ENCODE measurements around the gene FOXK1.
A peak's percentile ranks its signal among the peaks of the same experiment; 100 is the strongest.

The FOXK1 gene

DNA sequence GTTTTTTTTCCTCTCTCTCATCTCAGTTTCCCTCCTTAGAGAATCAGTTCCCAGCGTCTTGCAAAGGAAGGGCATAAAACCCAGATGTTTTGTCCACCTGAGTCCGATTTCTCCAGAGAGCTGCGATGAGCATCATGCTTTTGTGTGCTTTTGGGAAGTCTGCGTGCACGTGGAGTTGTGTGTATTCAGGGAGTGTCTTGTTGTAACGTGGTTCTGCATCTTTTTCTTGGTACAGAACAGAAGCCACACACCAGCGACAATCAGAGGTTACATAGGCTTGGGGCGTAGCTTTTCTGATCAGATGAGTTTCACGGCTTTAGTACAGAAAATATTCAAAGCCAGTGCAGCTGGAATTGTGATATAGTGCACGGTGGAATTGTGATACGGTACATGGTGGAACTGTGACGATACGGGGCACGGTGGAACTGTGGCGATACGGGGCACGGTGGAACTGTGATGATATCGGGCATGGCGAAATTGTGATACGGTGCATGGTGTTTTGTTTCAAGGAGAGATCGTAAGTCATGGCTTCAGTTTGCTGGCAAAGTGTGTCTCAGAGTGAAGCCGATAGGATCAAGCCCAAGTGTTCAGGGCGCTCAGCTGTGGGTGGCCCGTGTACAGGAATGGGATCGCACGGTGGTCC is 32.8 kb downstream of the FOXK1 start:
- H3K4me3 ChIP-seq (ENCODE audit: low read length) = no peak overlapping the region
- TF ChIP-seq ZNF274 (IDR thresholded peaks at IDR 0.05; ENCODE audit: low read depth, low read length) = no peak

DNA sequence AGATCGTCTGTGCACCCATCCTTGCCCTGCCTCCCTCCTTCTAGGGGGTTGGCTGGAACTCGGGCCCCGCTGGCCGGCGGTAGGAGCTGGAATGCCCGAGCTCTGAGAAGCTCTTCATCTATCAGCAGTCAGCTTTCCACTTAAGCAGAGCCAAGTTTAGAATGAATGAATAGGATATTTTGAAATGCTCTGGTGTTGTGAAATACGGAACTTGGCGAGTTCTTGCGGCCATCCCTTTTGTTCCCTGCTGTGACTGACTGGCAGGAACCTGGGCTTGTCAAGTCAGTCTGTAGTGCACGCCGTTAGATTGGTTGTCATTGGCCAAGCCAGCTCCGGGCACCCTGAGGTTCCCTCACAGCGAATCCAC is 33.3 kb downstream of the FOXK1 start:
- no peak for TF ChIP-seq ZNF274 (IDR thresholded peaks at IDR 0.05; ENCODE audit: low read depth, low read length)
- no peak overlapping the region for H3K4me3 ChIP-seq (ENCODE audit: low read length)

DNA sequence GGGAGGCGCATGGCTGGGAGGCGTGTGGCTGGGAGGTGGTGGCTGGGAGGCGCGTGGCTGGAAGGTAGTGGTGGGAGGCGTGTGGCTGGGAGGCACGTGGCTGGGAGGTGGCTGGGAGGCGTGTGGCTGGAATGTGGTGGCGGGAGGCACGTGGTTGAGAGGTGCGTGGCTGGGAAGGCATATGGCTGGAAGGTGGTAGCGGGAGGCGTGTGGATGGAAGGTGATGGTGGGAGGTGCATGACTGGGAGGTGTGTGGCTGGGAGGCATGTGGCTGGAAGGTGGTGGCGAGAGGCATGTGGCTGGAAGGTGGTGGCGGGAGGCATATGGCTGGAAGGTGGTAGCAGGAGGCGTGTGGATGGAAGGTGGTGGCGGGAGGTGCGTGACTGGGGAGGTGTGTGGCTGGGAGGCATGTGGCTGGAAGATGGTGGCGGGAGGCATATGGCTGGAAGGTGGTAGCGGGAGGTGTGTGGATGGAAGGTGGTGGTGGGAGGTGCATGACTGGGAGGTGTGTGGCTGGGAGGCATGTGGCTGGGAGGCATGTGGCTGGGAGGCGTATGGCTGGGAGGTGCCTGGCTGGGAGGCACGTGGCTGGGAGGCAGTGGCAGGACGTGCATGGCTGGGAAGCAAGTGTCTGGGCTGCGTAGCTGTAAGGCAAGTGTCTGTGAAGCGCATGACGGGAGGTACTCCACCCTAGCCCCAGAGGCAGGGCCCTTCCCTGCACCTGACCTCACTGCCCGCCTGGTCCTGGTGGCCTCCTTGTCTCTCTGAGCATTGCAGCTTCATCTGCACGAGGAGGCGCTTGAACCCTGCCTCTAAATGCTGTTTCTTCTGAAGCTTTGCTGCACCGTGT is 35.1 kb downstream of the FOXK1 start:
- TF ChIP-seq ZNF274 (IDR thresholded peaks at IDR 0.05; ENCODE audit: low read depth, low read length) = no peak
- H3K4me3 ChIP-seq (ENCODE audit: low read length) = no peak overlapping the region

DNA sequence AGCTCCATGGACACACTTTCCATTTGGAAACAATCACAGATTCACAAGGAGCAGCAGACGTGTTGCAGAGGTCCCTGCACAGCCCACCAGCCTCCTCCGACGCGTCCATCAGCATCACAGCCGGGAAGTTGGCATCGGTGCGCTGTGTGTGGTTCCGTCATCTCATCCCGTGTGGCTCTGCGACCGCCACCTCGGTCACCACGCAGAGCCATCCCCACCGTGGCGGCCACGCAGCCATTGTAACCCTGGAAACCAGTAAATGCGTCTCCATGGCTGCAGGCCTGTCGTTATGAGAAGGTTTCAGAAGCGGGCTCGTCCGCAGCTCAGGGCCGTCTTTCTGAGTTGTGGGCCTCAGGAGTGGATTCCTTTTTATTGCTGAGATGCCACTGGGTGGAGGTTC is 36.0 kb downstream of the FOXK1 start:
- TF ChIP-seq ZNF274 (IDR thresholded peaks at IDR 0.05; ENCODE audit: low read depth, low read length) = no peak
- H3K4me3 ChIP-seq (ENCODE audit: low read length) = no peak overlapping the region

DNA sequence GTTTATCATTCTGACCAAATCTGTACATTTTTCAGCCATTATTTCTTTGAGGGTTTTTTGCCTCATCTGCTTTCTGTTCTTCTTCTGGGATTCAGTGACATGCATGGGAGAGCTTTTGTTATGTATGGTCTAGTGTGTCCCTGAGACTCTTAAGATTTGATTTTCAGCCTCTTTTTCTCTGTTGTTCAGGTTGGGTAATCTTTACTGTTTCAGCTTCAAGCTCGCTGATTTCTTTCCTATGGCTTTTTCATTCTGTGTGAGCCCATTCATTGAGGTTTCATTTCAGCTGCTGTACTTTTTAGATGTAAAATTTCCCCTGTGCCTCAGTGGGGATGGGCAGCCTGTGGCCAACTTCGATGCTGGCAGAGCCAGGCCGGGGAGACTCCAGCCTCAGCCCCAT is 38.1 kb downstream of the FOXK1 start:
- no peak overlapping the region for H3K4me3 ChIP-seq (ENCODE audit: low read length)
- no peak for TF ChIP-seq ZNF274 (IDR thresholded peaks at IDR 0.05; ENCODE audit: low read depth, low read length)

DNA sequence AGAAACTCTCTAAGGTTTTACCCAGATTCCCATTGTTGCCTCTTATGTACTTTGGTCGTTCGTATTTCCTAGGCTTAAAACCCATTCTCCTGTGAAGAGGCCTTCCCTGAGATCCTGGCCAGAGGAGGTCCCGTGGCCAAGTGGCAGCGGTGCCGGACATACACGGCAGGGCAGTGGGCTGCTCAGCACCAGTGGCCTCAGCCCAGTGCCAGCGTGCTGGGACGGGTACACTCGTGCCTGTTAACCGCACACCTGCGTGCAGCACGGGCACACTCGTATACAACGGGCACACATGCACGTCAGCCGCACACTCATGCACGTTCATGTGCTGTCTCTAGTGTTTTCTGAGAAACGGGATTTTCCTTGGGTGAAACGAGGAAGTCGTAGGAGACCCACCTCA is 40.2 kb downstream of the FOXK1 start:
- no peak for TF ChIP-seq ZNF274 (IDR thresholded peaks at IDR 0.05; ENCODE audit: low read depth, low read length)
- no peak overlapping the region for H3K4me3 ChIP-seq (ENCODE audit: low read length)

DNA sequence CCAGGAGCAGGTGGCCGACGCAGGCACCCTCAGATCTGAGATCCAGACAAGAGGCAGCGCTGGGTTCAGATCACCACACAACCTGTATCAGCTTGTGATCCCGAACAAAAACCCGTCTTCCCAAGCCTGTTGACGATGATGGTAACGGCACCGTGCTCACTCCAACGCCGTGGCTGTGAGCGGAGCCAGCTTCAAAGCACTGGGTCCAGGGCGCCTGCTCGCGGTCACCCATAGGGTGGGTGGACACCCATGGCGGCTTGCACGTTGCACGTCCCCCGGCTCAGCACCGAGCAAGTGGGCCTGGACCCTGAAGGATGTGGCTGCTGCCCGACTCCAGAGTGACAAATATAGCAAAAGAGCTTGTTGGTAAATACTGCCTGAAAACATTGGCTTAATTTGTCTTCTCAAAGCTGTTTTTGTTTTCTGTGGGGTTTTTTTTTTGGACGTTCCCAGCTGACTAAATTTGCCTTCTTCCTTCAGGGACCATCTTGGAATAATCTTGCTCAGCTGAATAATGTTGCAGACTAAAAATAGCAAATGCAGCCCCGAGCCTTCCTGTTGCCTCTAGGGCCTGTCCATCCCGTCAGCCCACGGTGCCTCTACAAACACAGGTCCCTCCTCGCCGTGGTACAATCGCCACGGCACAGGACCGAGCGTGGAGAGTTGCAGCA is 41.0 kb downstream of the FOXK1 start:
- no peak overlapping the region for H3K4me3 ChIP-seq (ENCODE audit: low read length)

DNA sequence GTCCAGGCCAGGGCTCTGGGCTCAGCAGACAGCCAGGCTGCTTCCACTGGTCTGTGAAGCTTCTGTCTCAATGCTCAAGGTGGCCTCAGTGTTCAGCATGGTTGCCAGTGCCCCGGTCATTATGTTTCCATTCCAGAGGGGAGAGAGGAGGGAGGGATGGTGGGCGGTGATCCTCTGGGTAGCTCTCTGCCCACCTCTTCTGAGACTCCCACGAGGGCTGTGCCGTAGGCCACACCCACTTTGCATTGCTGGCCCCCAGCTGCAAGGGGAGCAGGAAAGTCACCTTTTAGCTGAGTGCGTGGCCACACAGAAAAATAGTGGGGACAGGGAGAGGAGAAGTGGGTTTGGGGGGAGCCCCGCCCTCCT is 42.5 kb downstream of the FOXK1 start:
- TF ChIP-seq ZNF274 (IDR thresholded peaks at IDR 0.05; ENCODE audit: low read depth, low read length) = no peak
- H3K4me3 ChIP-seq (ENCODE audit: low read length) = peak overlapping the region; percentile 58; the same call in 1 of the 2 replicates

More for the DNA sequence above, 41.0 kb downstream of the FOXK1 start:
- no peak for TF ChIP-seq ZNF274 (IDR thresholded peaks at IDR 0.05; ENCODE audit: low read depth, low read length)

DNA sequence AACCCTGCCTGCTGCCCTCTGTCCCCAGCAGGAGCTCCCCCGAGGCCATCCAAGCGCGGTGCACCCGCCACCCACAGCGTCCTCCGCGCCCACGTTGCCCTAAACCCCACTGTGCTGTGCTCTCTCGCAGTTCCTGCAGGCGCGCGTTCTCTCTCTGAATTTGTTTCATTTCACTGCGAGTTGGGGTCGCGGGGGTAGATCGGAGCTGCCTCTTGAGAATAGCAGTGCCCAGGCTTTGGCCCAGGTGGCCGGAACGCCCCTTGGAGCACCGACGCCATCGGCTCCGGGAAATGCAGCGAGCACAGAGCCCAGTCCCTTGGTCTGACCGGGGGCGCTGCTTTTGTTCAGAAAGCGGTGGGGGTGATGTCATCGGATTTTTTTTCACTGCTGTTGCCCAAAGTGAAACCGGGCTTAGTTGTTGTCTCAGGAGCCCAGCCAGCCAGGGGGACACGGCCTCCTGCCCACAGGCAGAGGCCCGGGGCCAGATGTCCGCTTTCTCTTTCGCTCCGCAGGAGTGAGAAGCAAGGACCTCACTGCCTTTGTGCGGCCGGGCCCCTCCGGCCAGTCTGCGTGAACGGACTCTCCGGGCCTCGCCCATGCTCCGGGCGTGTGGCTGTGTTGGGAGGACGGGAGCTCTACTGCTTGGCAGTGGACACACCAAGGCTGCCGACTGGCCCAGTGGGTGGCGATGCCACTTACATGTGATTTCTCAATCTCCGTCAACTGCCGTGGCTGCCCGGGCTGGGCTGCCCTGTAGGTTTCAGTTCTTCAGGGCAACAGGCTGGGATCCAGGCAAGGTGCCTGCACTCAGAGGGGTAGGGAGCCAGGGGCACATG is 43.1 kb downstream of the FOXK1 start:
- H3K4me3 ChIP-seq (ENCODE audit: low read length) = peak overlapping the region; percentile 58; the same call in 1 of the 2 replicates

DNA sequence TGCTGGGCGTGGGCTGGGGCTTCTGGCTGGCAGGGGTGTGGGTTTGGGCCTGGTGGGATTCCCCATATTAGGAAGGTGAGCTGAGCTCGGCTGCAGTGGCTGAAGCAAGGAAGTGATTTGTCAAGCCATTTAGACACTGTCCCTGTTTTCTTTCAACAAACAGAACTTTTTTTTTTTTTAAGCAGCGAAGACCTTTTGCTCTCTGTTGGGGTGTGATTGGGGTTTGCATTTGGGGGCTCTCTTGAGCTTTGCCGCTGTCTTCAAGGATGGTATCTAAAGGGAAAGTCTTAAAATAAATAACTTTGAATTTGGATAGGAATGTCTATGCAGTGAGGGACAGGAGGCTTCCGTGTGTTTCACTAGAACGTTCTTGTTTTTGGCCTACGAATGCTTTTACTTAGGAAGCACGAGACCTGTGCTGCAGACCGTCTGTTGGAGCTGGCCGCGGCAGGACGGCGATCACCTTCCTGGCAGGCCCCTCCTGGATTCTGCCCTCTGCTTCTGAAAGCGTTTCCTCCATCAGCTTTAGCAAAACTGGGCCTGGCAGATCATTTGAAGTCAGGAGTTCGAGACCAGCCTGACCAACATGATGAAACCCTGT is 43.9 kb downstream of the FOXK1 start:
- no peak for TF ChIP-seq ZNF274 (IDR thresholded peaks at IDR 0.05; ENCODE audit: low read depth, low read length)
- peak overlapping the region; percentile 58; the same call in 1 of the 2 replicates for H3K4me3 ChIP-seq (ENCODE audit: low read length)

More for the DNA sequence above, 43.1 kb downstream of the FOXK1 start:
- no peak for TF ChIP-seq ZNF274 (IDR thresholded peaks at IDR 0.05; ENCODE audit: low read depth, low read length)

DNA sequence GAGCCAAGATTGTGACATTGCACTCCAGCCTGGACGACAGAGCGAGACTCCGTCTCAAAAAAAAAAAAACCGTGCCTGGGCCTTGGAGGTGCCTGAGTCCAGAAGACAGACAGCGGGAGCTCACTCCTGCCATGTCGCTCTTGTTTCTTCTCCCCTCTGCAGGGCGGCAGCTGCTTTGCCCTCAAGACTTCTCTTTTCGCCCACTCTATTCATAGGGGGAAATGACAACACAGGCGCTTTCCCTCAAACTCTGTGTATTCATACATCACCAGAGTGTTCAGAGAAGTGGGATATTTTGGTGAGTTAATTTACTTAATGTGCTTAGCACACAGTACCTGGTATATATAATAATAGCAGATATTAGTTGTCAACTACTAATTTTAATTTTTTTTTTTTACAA is 44.5 kb downstream of the FOXK1 start:
- TF ChIP-seq ZNF274 (IDR thresholded peaks at IDR 0.05; ENCODE audit: low read depth, low read length) = no peak
- H3K4me3 ChIP-seq (ENCODE audit: low read length) = no peak overlapping the region

DNA sequence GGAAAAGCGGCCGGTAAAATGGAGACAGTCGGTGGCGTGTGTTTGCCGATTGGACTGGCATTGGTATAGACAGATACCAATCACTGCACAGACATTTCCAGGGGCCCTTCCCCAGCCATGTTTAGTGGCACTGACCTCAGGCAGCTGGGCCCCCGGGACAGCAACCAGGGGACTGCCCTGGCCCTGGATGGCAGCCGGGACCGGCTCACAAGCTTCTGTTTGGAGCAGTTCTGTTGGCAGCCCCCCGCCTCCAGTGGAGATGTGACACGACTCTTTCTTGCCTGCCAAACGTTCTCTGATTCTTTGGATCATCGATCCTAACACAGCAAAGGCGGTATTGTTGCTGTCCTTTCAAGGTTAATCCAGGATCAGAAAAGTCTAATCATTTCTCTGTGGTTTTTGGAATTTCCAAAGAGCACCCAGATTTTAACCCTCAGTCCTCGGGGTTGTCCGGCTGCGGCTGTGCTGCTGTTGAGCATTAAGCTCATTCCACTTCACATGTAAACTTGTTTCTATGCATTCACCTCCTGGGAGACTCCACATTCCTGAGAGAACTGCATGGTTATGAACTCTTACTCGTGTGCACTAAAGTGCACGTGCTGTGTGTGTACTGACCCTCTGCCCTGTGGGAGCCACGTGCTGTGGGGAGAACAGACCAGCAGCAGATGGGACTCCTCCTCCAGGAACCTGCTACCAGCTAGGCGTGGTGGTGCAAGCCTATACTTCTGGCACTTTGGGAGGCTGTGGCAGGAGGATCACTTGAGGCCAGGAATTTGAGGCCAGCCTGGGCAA is 46.0 kb downstream of the FOXK1 start:
- TF ChIP-seq ZNF274 (IDR thresholded peaks at IDR 0.05; ENCODE audit: low read depth, low read length) = no peak
- H3K4me3 ChIP-seq (ENCODE audit: low read length) = no peak overlapping the region

DNA sequence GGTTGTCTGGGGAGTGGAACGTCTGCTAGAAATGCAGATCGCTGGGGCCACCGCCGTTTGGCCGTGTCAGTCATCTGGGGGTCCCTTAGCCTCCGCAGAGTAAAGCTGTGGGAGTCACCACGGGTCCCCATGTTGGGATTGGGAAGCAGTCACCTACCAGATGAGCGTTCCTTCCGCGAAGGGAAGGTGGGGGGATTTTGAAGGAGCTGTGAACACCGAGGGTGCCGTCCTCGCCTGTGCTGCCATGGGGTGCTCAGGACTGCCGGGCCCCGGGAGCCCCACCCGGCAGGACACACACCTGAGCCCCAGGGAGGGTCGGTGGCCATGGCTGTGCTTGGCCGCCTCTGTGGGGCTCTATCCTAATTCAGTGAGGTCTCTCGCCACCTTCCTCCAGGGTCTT is 47.2 kb downstream of the FOXK1 start:
- TF ChIP-seq ZNF274 (IDR thresholded peaks at IDR 0.05; ENCODE audit: low read depth, low read length) = no peak

More for the DNA sequence above, 47.2 kb downstream of the FOXK1 start:
- no peak overlapping the region for H3K4me3 ChIP-seq (ENCODE audit: low read length)

Data from GM08714 (cell line).